Esophagus squamous epithelium (tissue), 4 donors: ENCODE measurements around the gene CBX4.

Source experiments
- CTCF ChIP-seq, 6 experiments: fragments of 450-650 bp in 4 of 6; fragments of 200-600 bp in 2 of 6; sonication (generic) in 2 of 6; IDR thresholded peaks; one replicate each; pipeline ENCODE4 v1.5.1; 2016 to 2019; ENCODE audit warnings: antibody characterized with exemption in 6 of 6, mild to moderate bottlenecking in 4 of 6, moderate library complexity in 4 of 6
- POLR2A ChIP-seq, 4 donors: fragments of 450-650 bp; IDR thresholded peaks; one replicate each; pipeline ENCODE4 v1.6.1; 2017; ENCODE audit warnings: antibody characterized with exemption in 4 of 4, mild to moderate bottlenecking in 4 of 4, moderate library complexity in 3 of 4

GRCh38 chr17:79848370-79848766, 9.1 kb upstream of the CBX4 start:
- TF ChIP-seq CTCF (IDR thresholded peaks at IDR 0.05) (no peak), POLR2A (IDR thresholded peaks at IDR 0.05) (no peak)
